GM23338 (cell line): ENCODE measurements around the gene TRPM2. TPM values are rescaled to one million over a fixed set of nuclear protein-coding genes. Genes with fewer than 3 reads are reported as not detected.

ENCODE experiments used
- ATAC-seq: fragments of 200-7000 bp; cut with Tn5 transposase; 3 replicates; pipeline ENCODE4 v1.9.1; 2020
- DNase-seq: peaks from one replicate; pipeline ENCODE4 v3.0.0-alpha.2; 2015; ENCODE audit warnings: low spot score
- H2AFZ ChIP-seq: fragments of 200-600 bp; sonication (generic); 2 replicates; pipeline ENCODE4 v1.8.0; 2016; ENCODE audit warnings: antibody characterized with exemption, mild to moderate bottlenecking, moderate library complexity
- H3F3A ChIP-seq: fragments of 200-600 bp; sonication (generic); replicated peaks from 2 replicates; pipeline ENCODE4 v1.8.0; 2017; ENCODE audit warnings: antibody characterized with exemption, mixed run types, low read depth
- H3K27ac ChIP-seq: fragments of 200-600 bp; sonication (generic); 2 replicates; pipeline ENCODE4 v1.6.1; 2016; ENCODE audit warnings: low read depth
- H3K27me3 ChIP-seq: fragments of 200-600 bp; sonication (generic); 2 replicates; pipeline ENCODE4 v1.8.0; 2016; ENCODE audit warnings: mild to moderate bottlenecking, mixed run types, moderate library complexity; ENCODE audit not compliant: insufficient read depth
- H3K36me3 ChIP-seq: fragments of 200-600 bp; sonication (generic); 2 replicates; pipeline ENCODE4 v1.8.0; 2016; ENCODE audit warnings: mild to moderate bottlenecking; ENCODE audit not compliant: insufficient read depth
- H3K4me1 ChIP-seq: fragments of 200-600 bp; sonication (generic); 2 replicates; pipeline ENCODE4 v1.8.0; 2016; ENCODE audit warnings: mild to moderate bottlenecking, moderate library complexity; ENCODE audit not compliant: insufficient read depth
- H3K4me2 ChIP-seq: fragments of 200-600 bp; sonication (generic); 2 replicates; pipeline ENCODE4 v1.7.1; 2017; ENCODE audit warnings: mixed run types
- H3K4me3 ChIP-seq: fragments of 200-600 bp; sonication (generic); 2 replicates; pipeline ENCODE4 v1.6.1; 2016; ENCODE audit warnings: mixed run types
- H3K79me2 ChIP-seq: fragments of 200-600 bp; sonication (generic); replicated peaks from 2 replicates; pipeline ENCODE4 v1.8.0; 2017; ENCODE audit warnings: mild to moderate bottlenecking; ENCODE audit not compliant: insufficient read depth
- H3K9me2 ChIP-seq: fragments of 200-600 bp; sonication (generic); 2 replicates; pipeline ENCODE4 v1.8.0; 2017; ENCODE audit not compliant: insufficient read depth
- H4K20me1 ChIP-seq: fragments of 200-600 bp; sonication (generic); replicated peaks from 2 replicates; pipeline ENCODE4 v1.8.0; 2017; ENCODE audit warnings: mild to moderate bottlenecking; ENCODE audit not compliant: insufficient read depth
- H3K27ac Mint-ChIP-seq: 2 replicates; pipeline ENCODE4 v1.8.0; 2020; ENCODE audit warnings: inconsistent platforms, mild to moderate bottlenecking, moderate library complexity, mixed read lengths
- H3K27me3 Mint-ChIP-seq: 3 replicates; pipeline ENCODE4 v1.8.0; 2022; ENCODE audit warnings: low read depth, mild to moderate bottlenecking, moderate library complexity, mixed read lengths, inconsistent platforms; ENCODE audit not compliant: insufficient read depth, poor library complexity
- H3K36me3 Mint-ChIP-seq: 3 replicates; pipeline ENCODE4 v1.8.0; 2021; ENCODE audit warnings: low read depth, mild to moderate bottlenecking, inconsistent platforms, moderate library complexity, mixed read lengths
- H3K4me1 Mint-ChIP-seq: 3 replicates; pipeline ENCODE4 v1.8.0; 2020; ENCODE audit warnings: mild to moderate bottlenecking, inconsistent platforms, mixed read lengths
- H3K4me3 Mint-ChIP-seq: 3 replicates; pipeline ENCODE4 v1.8.0; 2021; ENCODE audit warnings: moderate library complexity, mild to moderate bottlenecking, inconsistent platforms, mixed read lengths
- H3K9me3 Mint-ChIP-seq: 3 replicates; pipeline ENCODE4 v1.8.0; 2020; ENCODE audit warnings: moderate library complexity, mild to moderate bottlenecking, inconsistent platforms, mixed read lengths
- CREB1 ChIP-seq: fragments of 250-450 bp; sonication (Bioruptor Pico); IDR thresholded peaks from 2 replicates; pipeline ENCODE4 v1.5.0; 2020; ENCODE audit warnings: low read depth, mild to moderate bottlenecking, moderate library complexity
- EZH2 ChIP-seq: fragments of 200-600 bp; sonication (generic); IDR thresholded peaks from one replicate; pipeline ENCODE4 v1.8.0; 2017; ENCODE audit warnings: antibody characterized with exemption, mild to moderate bottlenecking, low read depth; ENCODE audit not compliant: unreplicated experiment
- EZH2phosphoT487 ChIP-seq: fragments of 200-600 bp; sonication (generic); IDR thresholded peaks from one replicate; pipeline ENCODE4 v1.8.1; 2018; ENCODE audit warnings: antibody characterized with exemption; ENCODE audit not compliant: unreplicated experiment
- NANOG ChIP-seq: IDR thresholded peaks from 2 replicates; pipeline ENCODE4 v1.6.1; 2016; ENCODE audit warnings: antibody characterized with exemption, borderline replicate concordance
- POLR2AphosphoS5 ChIP-seq: IDR thresholded peaks from 2 replicates; pipeline ENCODE4 v1.6.1; 2016; ENCODE audit warnings: antibody characterized with exemption, low read depth
- REST ChIP-seq: IDR thresholded peaks from one replicate; pipeline ENCODE4 v1.6.1; 2018; ENCODE audit warnings: antibody characterized with exemption; ENCODE audit not compliant: unreplicated experiment
- STAT1 ChIP-seq: IDR thresholded peaks from one replicate; pipeline ENCODE4 v1.6.1; 2016; ENCODE audit warnings: antibody characterized with exemption; ENCODE audit not compliant: unreplicated experiment
- ZNF114 ChIP-seq: fragments of 250-450 bp; sonication (Bioruptor Pico); IDR thresholded peaks from 2 replicates; pipeline ENCODE4 v1.5.0; 2020; ENCODE audit warnings: mild to moderate bottlenecking, moderate library complexity
- ZNF462 ChIP-seq: fragments of 250-450 bp; sonication (Bioruptor Pico); IDR thresholded peaks from 2 replicates; pipeline ENCODE4 v1.5.0; 2020; ENCODE audit warnings: mild to moderate bottlenecking, moderate library complexity
- polyA plus RNA-seq: library from polyadenylated mRNA; unstranded; fragments of >200 nt; fragmentation: Nextera tagmentation; extraction: Ambion mirVana; gene quantifications from 2 replicates; pipeline ENCODE4 v1.2.1, GENCODE V29; 2016
- total RNA-seq: library from RNA; depleted of rRNA; stranded (reverse); fragments of >200 nt; shearing (Covaris generic); gene quantifications from 2 replicates; pipeline ENCODE4 v1.2.3, GENCODE V29; 2014
- TF ChIP-seq, protein P1 (sequence below): IDR thresholded peaks from 2 replicates; pipeline ENCODE4 v1.6.1; 2016; ENCODE audit warnings: antibody characterized with exemption
- TF ChIP-seq, protein P2 (sequence below), 2 experiments: fragments of 200-600 bp in 1 of 2; sonication (generic) in 1 of 2; conservative IDR thresholded peaks; 2 replicates each; pipeline versions ENCODE4 v1.5.1 to v1.6.1; 2016 to 2017; ENCODE audit warnings: antibody characterized with exemption in 2 of 2, low read depth in 2 of 2, mild to moderate bottlenecking in 2 of 2, moderate library complexity in 1 of 2

TRPM2 gene
- total and polyA plus RNA-seq, 2 experiments from 2014 or later = 0.53 to 0.83 TPM

- Histone ChIP-seq H3K4me2 (no peak overlapping the region), H4K20me1 (no peaks in the 10 kb centered on the region), H3K27ac (no peak overlapping the region), H2AFZ (no peak overlapping the region), H3K36me3 (no peaks in the 10 kb centered on the region), H3K79me2 (no peaks in the 10 kb centered on the region), H3K4me1 (no peaks in the 10 kb centered on the region), H3K27me3 (no peaks in the 10 kb centered on the region), H3F3A (no peaks in the 10 kb centered on the region), H3K4me3 (no peak overlapping the region), H3K9me2 (no peaks in the 10 kb centered on the region)
- no peak for ATAC-seq
- no peaks in the 10 kb centered on the region; the same call in 2 of the 3 replicates for H3K36me3 Mint-ChIP-seq
- peaks cover 5% of the 10 kb centered on the region for H3K27me3 Mint-ChIP-seq
- no peaks in the 10 kb centered on the region for H3K4me1 Mint-ChIP-seq
- DNase-seq = no peak
- no peak overlapping the region; the same call in 2 of the 3 replicates for H3K4me3 Mint-ChIP-seq
- no peak for TF ChIP-seq ZNF462 (CRISPR knock-in tag)
- TF ChIP-seq, protein P1, sequence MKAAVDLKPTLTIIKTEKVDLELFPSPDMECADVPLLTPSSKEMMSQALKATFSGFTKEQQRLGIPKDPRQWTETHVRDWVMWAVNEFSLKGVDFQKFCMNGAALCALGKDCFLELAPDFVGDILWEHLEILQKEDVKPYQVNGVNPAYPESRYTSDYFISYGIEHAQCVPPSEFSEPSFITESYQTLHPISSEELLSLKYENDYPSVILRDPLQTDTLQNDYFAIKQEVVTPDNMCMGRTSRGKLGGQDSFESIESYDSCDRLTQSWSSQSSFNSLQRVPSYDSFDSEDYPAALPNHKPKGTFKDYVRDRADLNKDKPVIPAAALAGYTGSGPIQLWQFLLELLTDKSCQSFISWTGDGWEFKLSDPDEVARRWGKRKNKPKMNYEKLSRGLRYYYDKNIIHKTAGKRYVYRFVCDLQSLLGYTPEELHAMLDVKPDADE = no peak
- no peak for TF ChIP-seq POLR2AphosphoS5
- no peak for TF ChIP-seq ZNF114 (CRISPR knock-in tag)
- TF ChIP-seq, protein P2, sequence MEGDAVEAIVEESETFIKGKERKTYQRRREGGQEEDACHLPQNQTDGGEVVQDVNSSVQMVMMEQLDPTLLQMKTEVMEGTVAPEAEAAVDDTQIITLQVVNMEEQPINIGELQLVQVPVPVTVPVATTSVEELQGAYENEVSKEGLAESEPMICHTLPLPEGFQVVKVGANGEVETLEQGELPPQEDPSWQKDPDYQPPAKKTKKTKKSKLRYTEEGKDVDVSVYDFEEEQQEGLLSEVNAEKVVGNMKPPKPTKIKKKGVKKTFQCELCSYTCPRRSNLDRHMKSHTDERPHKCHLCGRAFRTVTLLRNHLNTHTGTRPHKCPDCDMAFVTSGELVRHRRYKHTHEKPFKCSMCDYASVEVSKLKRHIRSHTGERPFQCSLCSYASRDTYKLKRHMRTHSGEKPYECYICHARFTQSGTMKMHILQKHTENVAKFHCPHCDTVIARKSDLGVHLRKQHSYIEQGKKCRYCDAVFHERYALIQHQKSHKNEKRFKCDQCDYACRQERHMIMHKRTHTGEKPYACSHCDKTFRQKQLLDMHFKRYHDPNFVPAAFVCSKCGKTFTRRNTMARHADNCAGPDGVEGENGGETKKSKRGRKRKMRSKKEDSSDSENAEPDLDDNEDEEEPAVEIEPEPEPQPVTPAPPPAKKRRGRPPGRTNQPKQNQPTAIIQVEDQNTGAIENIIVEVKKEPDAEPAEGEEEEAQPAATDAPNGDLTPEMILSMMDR (conservative IDR thresholded peaks at IDR 0.05; ENCODE audit: low read depth in 2 of 2) = no peak
- TF ChIP-seq NANOG = no peak
- no peak for TF ChIP-seq CREB1 (CRISPR knock-in tag)
- TF ChIP-seq REST = no peak
- no peak for TF ChIP-seq EZH2phosphoT487
- no peak for TF ChIP-seq STAT1
- TF ChIP-seq EZH2 = no peak
- H3K9me3 Mint-ChIP-seq = no peaks in the 10 kb centered on the region
- H3K27ac Mint-ChIP-seq = no peak overlapping the region
These were observed 24.1 kb upstream of the TRPM2 start for GRCh38 chr21:44329086-44329889.
